NCI-H510A (cell line): ENCODE results near the gene DRC7.

Source experiments
- DNase-seq: peaks from one replicate; lab custom pipeline; 2025; lab: John Stamatoyannopoulos, UW

Gene DRC7

GRCh38 chr16:57676553-57677085 is 18.0 kb upstream of the DRC7 start:
- no peak for DNase-seq

- no peak for DNase-seq
These were observed 16.8 kb upstream of the DRC7 start for GRCh38 chr16:57677622-57678369.

- no peak for DNase-seq
These were observed 15.6 kb upstream of the DRC7 start for GRCh38 chr16:57679016-57679415.

- DNase-seq = no peak
These were observed 14.7 kb upstream of the DRC7 start for GRCh38 chr16:57679767-57680482.

GRCh38 chr16:57680842-57681375 is 13.7 kb upstream of the DRC7 start:
- DNase-seq = no peak

- no peak for DNase-seq
These were observed 12.5 kb upstream of the DRC7 start for GRCh38 chr16:57681950-57682728.

GRCh38 chr16:57682809-57683635 is 11.6 kb upstream of the DRC7 start:
- DNase-seq = no peak

- no peak for DNase-seq
These were observed 10.7 kb upstream of the DRC7 start for GRCh38 chr16:57683636-57684545.

GRCh38 chr16:57684626-57685358 is 9.8 kb upstream of the DRC7 start:
- DNase-seq = no peak

GRCh38 chr16:57685633-57686032 is 9.0 kb upstream of the DRC7 start:
- no peak for DNase-seq

- no peak for DNase-seq
These were observed 8.0 kb upstream of the DRC7 start for GRCh38 chr16:57686577-57686976.

- no peak for DNase-seq
These were observed 7.2 kb upstream of the DRC7 start for GRCh38 chr16:57687363-57687929.

GRCh38 chr16:57688487-57688986 is 6.1 kb upstream of the DRC7 start:
- DNase-seq = no peak

- no peak for DNase-seq
These were observed 5.4 kb upstream of the DRC7 start for GRCh38 chr16:57688987-57689761.

- no peak for DNase-seq
These were observed 4.6 kb upstream of the DRC7 start for GRCh38 chr16:57689762-57690558.

- no peak for DNase-seq
These were observed 3.7 kb upstream of the DRC7 start for GRCh38 chr16:57690782-57691471.

GRCh38 chr16:57692636-57693035 is 2.0 kb upstream of the DRC7 start:
- no peak for DNase-seq
